Upper lobe of left lung (tissue), 6 donors: ENCODE data around the gene ABHD15. TPM values are rescaled to one million over a fixed set of nuclear protein-coding genes. Genes with fewer than 3 reads are reported as not detected.

ENCODE experiments used
- ATAC-seq, 2 donors: fragments of 200-7000 bp; cut with Tn5 transposase; one replicate each; pipeline ENCODE4 v1.9.1; 2022; ENCODE audit warnings: mild to moderate bottlenecking in 2 of 2, moderate library complexity in 2 of 2; ENCODE audit not compliant: low FRiP score in 2 of 2
- DNase-seq, 2 donors: peaks; one replicate each; pipeline ENCODE4 v3.0.0-alpha.2; 2019 to 2020
- H3K27ac ChIP-seq, 4 donors: fragments of 200-600 bp; sonication (generic); one replicate each; pipeline ENCODE4 v1.5.1; 2016 to 2019
- H3K27me3 ChIP-seq, 4 donors: fragments of 200-600 bp; sonication (generic); one replicate each; pipeline ENCODE4 v1.5.1; 2017 to 2019
- H3K36me3 ChIP-seq, 4 donors: fragments of 200-600 bp; sonication (generic); one replicate each; pipeline ENCODE4 v1.5.1; 2016 to 2019
- H3K4me1 ChIP-seq, 4 donors: fragments of 200-600 bp; sonication (generic); one replicate each; pipeline ENCODE4 v1.5.1; 2018 to 2019
- H3K4me3 ChIP-seq, 4 donors: fragments of 200-600 bp; sonication (generic); one replicate each; pipeline ENCODE4 v1.5.1; 2017 to 2019; ENCODE audit warnings: mild to moderate bottlenecking in 2 of 4, moderate library complexity in 1 of 4
- H3K9me3 ChIP-seq, 4 donors: fragments of 200-600 bp; sonication (generic); one replicate each; pipeline ENCODE4 v1.5.1; 2018 to 2019
- CTCF ChIP-seq, 6 experiments: fragments of 450-650 bp in 4 of 6; fragments of 200-600 bp in 2 of 6; sonication (generic) in 2 of 6; IDR thresholded peaks; one replicate each; pipeline ENCODE4 v1.5.1; 2016 to 2019; ENCODE audit warnings: antibody characterized with exemption in 6 of 6
- EP300 ChIP-seq, 4 donors: sonication (generic); formaldehyde crosslinking; IDR thresholded peaks; one replicate each; pipeline ENCODE4 v1.5.1; 2017; ENCODE audit warnings: antibody characterized with exemption in 4 of 4, control low read depth in 2 of 4
- POLR2A ChIP-seq, 4 donors: fragments of 450-650 bp; IDR thresholded peaks; one replicate each; pipeline ENCODE4 v1.5.1; 2016 to 2017; ENCODE audit warnings: antibody characterized with exemption in 4 of 4, mild to moderate bottlenecking in 2 of 4
- POLR2AphosphoS5 ChIP-seq, 2 donors: sonication (generic); formaldehyde crosslinking; IDR thresholded peaks; one replicate each; pipeline ENCODE4 v1.5.1; 2017; ENCODE audit warnings: antibody characterized with exemption in 2 of 2
- WGBS, 2 donors: methylation state at CpG; one replicate each; pipeline ENCODE4 v1.1.5; 2017 to 2018; 5-methylcytosine and 5-hydroxymethylcytosine counted together
- total RNA-seq, 6 donors: library from RNA; depleted of rRNA in 4 of 6; stranded (reverse); fragments of >200 nt in 4 of 6; gene quantifications; one replicate each; pipeline versions ENCODE4 v1.1.0 to v1.2.1, GENCODE V29; 2016 to 2021
- donor health status: DM: no; HTN: no; CAD: no; lungs with moderate emphysema.
- donor health status: DM: no; HTN: yes; CAD: no; lungs with severe emphysema.

The ABHD15 gene
- total RNA-seq, 6 donors from 2014 or later: 12.8 to 17.8 (median 14.9) TPM

DNA sequence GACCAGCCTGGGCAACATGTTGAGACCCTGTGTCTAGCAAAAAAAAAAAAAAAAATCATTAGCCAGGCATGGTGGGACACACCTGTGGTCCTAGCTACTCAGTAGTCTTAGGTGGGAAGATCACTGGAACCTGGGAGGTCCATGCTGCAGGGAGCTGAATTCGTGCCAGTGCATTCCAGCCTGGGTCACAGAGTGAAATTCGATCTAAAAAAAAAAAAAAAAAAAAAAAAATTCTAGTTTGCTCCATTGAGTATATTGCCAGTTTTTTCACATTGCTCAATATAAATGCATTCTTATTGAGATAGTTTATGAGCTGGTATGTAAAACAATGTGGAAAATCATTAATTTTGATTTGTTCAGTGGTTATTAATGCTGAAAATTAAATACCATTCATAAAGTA, 52.0 kb downstream of the ABHD15 start:
- no peak for ATAC-seq

GRCh38 chr17:29510953-29511352, 55.9 kb downstream of the ABHD15 start:
- DNase-seq: no peak
- TF ChIP-seq CTCF (IDR thresholded peaks at IDR 0.05) (no peak), POLR2AphosphoS5 (IDR thresholded peaks at IDR 0.05) (no peak), POLR2A (IDR thresholded peaks at IDR 0.05) (no peak), EP300 (IDR thresholded peaks at IDR 0.05) (no peak)
- Histone ChIP-seq H3K4me1 (no peaks in the 10 kb centered on the region), H3K4me3 (no peak overlapping the region), H3K9me3 (no peaks in the 10 kb centered on the region), H3K36me3 (peaks cover 19 to 87% (median 43%) of the 10 kb centered on the region in 4 donors), H3K27ac (no peak overlapping the region), H3K27me3 (no peaks in the 10 kb centered on the region)
- ATAC-seq: no peak
- WGBS, 2 donors: 96 to 97% methylated on average over 6 of the region's 6 CpGs

More for the DNA sequence above, 52.0 kb downstream of the ABHD15 start:
- Histone ChIP-seq H3K4me3 (no peak overlapping the region), H3K27ac (no peak overlapping the region), H3K9me3 (no peaks in the 10 kb centered on the region), H3K36me3 (peaks cover 37 to 94% (median 63%) of the 10 kb centered on the region in 4 donors), H3K4me1 (no peaks in the 10 kb centered on the region), H3K27me3 (no peaks in the 10 kb centered on the region)
- WGBS, 2 donors: 58 to 66% methylated on average over 2 of the region's 2 CpGs
- no peak for DNase-seq
- TF ChIP-seq POLR2A (IDR thresholded peaks at IDR 0.05) (no peak), POLR2AphosphoS5 (IDR thresholded peaks at IDR 0.05) (no peak), CTCF (IDR thresholded peaks at IDR 0.05) (no peak), EP300 (IDR thresholded peaks at IDR 0.05) (no peak)

Other genes starting within 250 kb of the ABHD15 start
- gene TAOK1, start 176.7 kb downstream of the ABHD15 start, total RNA-seq: 100 to 1,000 TPM in 1 of 6 donors, 10 to 100 TPM in 5; 43.0 to 100 (median 59.3) TPM
- 100 to 1,000 TPM in 2 of 6 donors, 10 to 100 TPM in 4; 57.3 to 178 (median 75.4) TPM for gene TP53I13, start 1.7 kb upstream of the ABHD15 start, total RNA-seq
- 10 to 100 TPM; 34.6 to 88.4 (median 45.5) TPM for gene GIT1, start 22.6 kb upstream of the ABHD15 start, total RNA-seq
- 10 to 100 TPM in 1 of 6 donors, 1 to 10 TPM in 5; 1.5 to 24.1 (median 3.9) TPM for gene ANKRD13B, start 26.1 kb upstream of the ABHD15 start, total RNA-seq
- 100 to 1,000 TPM in 1 of 6 donors, 10 to 100 TPM in 3, 1 to 10 TPM in 2; 7.3 to 137 (median 12.2) TPM for gene CORO6, start 55.9 kb upstream of the ABHD15 start, total RNA-seq